AG09309 (cell line): ENCODE measurements around the gene PLCG2.

Experiments
- DNase-seq: peaks from one replicate; pipeline ENCODE4 v3.0.0-alpha.2; 2010; ENCODE audit warnings: low read depth
- H3K4me3 ChIP-seq: 2 replicates; pipeline ENCODE4 v1.5.1; 2011; ENCODE audit warnings: mild to moderate bottlenecking, low read depth, low read length, moderate library complexity; ENCODE audit not compliant: control insufficient read depth
- CTCF ChIP-seq: IDR thresholded peaks from 2 replicates; pipeline ENCODE4 v1.5.1; 2011; ENCODE audit warnings: mild to moderate bottlenecking, low read depth, low read length, inconsistent platforms; ENCODE audit not compliant: insufficient read depth, control insufficient read depth; ENCODE audit errors: missing control alignments

Gene PLCG2

GRCh38 chr16:81813648-81814047 lies 34.6 kb downstream of the PLCG2 start:
- no peak for TF ChIP-seq CTCF
- no peak overlapping the region for H3K4me3 ChIP-seq

DNA sequence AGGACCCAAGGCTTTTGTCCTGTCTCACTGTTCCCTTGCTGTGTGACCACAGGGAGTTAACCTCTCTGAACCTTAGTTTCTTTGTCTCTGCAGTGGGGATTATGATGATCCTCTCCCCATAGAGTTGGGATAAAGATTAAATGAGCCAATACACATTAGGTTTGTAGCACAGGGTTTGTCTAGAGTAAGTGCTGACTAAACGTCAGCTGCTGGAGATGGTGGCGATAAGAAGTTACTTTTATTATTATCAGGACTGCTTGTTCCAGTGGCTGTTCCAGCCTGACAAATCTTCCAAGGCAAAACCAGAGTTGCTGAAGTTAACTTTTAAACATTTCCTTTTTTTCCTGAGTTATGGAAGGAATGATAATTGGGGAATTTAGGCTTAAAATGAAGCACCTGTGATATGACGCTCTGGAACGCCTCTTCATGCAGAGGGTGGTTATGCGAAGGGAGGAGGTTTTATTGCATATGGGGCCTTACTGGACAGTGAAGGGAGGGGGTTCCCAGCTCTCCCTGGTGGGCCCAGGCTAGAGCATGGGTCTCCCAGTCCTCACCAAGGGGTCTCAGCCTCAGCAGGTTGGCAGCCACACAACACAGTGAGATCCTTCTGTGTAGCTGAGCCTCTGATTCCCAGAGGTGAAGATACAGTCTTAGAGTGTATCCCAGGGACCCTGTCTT lies 35.8 kb downstream of the PLCG2 start:
- no peak for DNase-seq
- TF ChIP-seq CTCF, result no peak
- H3K4me3 ChIP-seq, result no peak overlapping the region

More at GRCh38 chr16:81813648-81814047, 34.6 kb downstream of the PLCG2 start:
- DNase-seq, result no peak

- no peak for DNase-seq
- no peak overlapping the region for H3K4me3 ChIP-seq
- no peak for TF ChIP-seq CTCF
Measured at GRCh38 chr16:81815429-81815766, 36.3 kb downstream of the PLCG2 start.

- no peak for TF ChIP-seq CTCF
- no peak overlapping the region for H3K4me3 ChIP-seq
- DNase-seq, result no peak
Measured at GRCh38 chr16:81816351-81816750, 37.3 kb downstream of the PLCG2 start.

- TF ChIP-seq CTCF, result no peak
- H3K4me3 ChIP-seq, result no peak overlapping the region
- no peak for DNase-seq
Measured at GRCh38 chr16:81816793-81817210, 37.7 kb downstream of the PLCG2 start.

- no peak overlapping the region for H3K4me3 ChIP-seq
- no peak for DNase-seq
- TF ChIP-seq CTCF, result no peak
Measured at GRCh38 chr16:81817296-81817695, 38.2 kb downstream of the PLCG2 start.

DNA sequence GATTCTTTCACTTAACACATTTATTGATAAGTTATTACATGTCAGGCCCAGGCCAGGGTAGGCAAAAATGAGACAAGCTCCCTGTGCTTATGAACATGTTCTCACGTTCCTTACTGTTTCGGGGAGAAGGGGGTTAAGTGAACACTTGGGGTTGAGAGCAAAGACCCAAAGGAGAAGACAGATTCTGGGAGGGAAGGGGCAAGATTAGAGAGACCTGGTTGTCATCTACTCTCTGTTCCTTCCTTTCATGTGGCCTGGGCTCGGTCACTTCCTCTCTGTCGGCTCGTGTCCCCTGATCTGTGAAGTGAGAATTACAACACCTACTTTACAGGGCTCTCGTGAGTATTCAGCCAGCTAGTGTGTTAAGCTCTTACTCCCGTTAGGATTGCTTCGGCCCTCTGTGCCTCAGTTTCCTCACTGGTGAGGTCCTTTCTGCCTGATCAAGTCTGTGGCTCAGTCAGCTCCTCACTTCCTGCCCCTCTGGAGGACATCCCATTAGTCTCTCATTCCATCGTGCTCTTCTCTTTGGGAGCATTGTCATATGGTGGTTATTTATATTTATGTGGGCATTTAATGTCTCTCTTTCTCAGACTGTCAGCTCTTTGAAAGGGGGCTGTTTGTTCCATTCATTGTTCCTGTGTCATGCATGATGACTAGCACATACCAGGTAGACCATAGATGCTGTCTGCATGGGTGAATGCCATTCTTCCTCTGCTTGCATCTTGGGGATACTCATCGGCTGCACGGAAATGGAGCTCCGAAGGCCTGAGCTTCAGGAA lies 38.9 kb downstream of the PLCG2 start:
- no peak for TF ChIP-seq CTCF
- H3K4me3 ChIP-seq, result no peak overlapping the region
- DNase-seq, result no peak
